ENCODE results near the gene DNAH2. TPM values are rescaled to one million over a fixed set of nuclear protein-coding genes. Genes with fewer than 3 reads are reported as not detected.

DNAH2 gene
- total and polyA plus RNA-seq, 4 donors = 1.5 to 14.0 (median 7.6) TPM

DNA sequence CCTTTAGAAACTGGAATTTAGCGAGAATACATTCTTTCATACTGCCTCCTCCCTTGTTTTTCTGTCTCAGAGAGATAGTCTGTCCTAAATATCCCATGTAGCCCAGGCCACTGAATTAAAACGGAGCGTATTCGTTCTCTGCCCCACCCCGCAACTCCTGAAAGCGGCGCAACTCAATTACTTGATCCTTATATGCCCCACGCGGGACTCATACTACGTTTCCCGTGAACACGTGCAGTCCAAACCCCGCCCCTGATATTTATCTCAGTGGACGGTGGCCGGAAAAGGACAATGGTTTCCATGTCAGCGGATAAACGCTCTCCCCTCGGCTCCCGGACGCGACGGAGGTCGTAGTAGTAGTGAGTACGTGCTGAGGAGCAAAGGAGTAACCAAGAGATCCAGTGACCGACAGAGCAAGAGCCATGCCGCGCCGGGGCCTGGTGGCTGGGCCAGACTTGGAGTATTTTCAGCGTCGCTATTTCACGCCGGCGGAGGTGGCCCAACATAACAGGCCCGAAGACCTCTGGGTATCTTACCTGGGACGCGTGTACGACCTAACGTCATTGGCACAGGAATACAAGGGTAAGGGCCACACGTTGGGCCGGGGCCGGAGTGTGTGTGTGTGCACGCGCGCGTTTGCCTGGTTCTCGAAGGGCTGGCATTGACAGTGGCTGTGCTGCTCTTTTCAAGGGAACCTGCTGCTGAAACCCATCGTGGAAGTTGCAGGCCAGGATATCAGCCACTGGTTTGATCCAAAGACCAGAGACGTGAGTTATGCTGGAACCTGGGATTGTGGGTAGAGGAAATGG, 140.4 kb downstream of the DNAH2 start, which contains the start of gene CYB5D1:
CYB5D1 (plus strand) TSS at position 291 of the 809 bp plus-strand sequence; CDS start at position 423, 132 bp downstream.
- peaks cover 5 to 37% (median 6%) of the 10 kb centered on the region in 5 donors for H3K4me1 ChIP-seq (ENCODE audit: control insufficient read depth in 5 of 5, insufficient read depth in 5 of 5, low read length in 5 of 5)
- no peaks in the 10 kb centered on the region for H3K9me3 ChIP-seq (ENCODE audit: control insufficient read depth in 4 of 4, insufficient read depth in 3 of 4, low read length in 3 of 4)
- DNase-seq (peak; percentile 93 to 97 (median 97)), ATAC-seq (ENCODE audit: insufficient read depth, low FRiP score) (peak; percentile 65)
- 2 to 4% methylated on average over 48 of the region's 48 CpGs for WGBS, 2 donors
- TF ChIP-seq, protein P1, sequence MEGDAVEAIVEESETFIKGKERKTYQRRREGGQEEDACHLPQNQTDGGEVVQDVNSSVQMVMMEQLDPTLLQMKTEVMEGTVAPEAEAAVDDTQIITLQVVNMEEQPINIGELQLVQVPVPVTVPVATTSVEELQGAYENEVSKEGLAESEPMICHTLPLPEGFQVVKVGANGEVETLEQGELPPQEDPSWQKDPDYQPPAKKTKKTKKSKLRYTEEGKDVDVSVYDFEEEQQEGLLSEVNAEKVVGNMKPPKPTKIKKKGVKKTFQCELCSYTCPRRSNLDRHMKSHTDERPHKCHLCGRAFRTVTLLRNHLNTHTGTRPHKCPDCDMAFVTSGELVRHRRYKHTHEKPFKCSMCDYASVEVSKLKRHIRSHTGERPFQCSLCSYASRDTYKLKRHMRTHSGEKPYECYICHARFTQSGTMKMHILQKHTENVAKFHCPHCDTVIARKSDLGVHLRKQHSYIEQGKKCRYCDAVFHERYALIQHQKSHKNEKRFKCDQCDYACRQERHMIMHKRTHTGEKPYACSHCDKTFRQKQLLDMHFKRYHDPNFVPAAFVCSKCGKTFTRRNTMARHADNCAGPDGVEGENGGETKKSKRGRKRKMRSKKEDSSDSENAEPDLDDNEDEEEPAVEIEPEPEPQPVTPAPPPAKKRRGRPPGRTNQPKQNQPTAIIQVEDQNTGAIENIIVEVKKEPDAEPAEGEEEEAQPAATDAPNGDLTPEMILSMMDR (IDR thresholded peaks at IDR 0.05; ENCODE audit: control extremely low read depth, extremely low read depth) = no peak
- H3K27ac ChIP-seq (ENCODE audit: low read depth in 1 of 2, low read length in 1 of 2) = peak within 1 kb of the TSS; percentile 87 to 90
- no peaks in the 10 kb centered on the region for H3K27me3 ChIP-seq (ENCODE audit: control insufficient read depth in 3 of 3, insufficient read depth in 3 of 3, low read length in 2 of 3)
- peak within 1 kb of the TSS; percentile 50 for H3K4me3 ChIP-seq
- H3K9ac ChIP-seq (ENCODE audit: insufficient read depth in 1 of 2, low read length in 2 of 2) = peak within 1 kb of the TSS; percentile 71 to 97
- H3K36me3 ChIP-seq (ENCODE audit: control insufficient read depth in 4 of 4, insufficient read depth in 4 of 4, low read length in 4 of 4) = peaks cover 0 to 16% (median 6%) of the 10 kb centered on the region in 4 donors

DNA sequence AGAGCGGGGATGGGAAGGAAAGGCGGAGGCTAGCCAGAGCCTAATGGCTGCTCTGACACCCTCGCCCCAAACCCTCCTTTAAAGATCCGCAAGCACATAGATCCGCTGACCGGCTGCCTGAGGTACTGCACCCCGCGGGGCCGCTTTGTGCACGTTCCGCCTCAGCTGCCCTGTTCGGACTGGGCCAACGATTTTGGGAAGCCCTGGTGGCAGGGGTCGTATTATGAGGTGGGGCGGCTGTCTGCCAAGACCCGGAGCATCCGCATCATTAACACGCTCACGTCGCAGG, 140.9 kb downstream of the DNAH2 start:
- ATAC-seq (ENCODE audit: insufficient read depth, low FRiP score) (no peak), DNase-seq (peak; percentile 47 to 51 (median 50))
- H3K4me3 ChIP-seq = peak overlapping the region; percentile 37
- TF ChIP-seq, protein P1 (IDR thresholded peaks at IDR 0.05; ENCODE audit: control extremely low read depth, extremely low read depth) = no peak
- peaks cover 5 to 38% (median 7%) of the 10 kb centered on the region in 5 donors for H3K4me1 ChIP-seq (ENCODE audit: control insufficient read depth in 5 of 5, insufficient read depth in 5 of 5, low read length in 5 of 5)
- H3K36me3 ChIP-seq (ENCODE audit: control insufficient read depth in 4 of 4, insufficient read depth in 4 of 4, low read length in 4 of 4) = peaks cover 0 to 16% (median 4%) of the 10 kb centered on the region in 4 donors
- 37 to 44% methylated on average over 20 of the region's 20 CpGs for WGBS, 2 donors
- H3K27me3 ChIP-seq (ENCODE audit: control insufficient read depth in 3 of 3, insufficient read depth in 3 of 3, low read length in 2 of 3) = no peaks in the 10 kb centered on the region
- peak overlapping the region; percentile 87 to 90 for H3K27ac ChIP-seq (ENCODE audit: low read depth in 1 of 2, low read length in 1 of 2)
- no peaks in the 10 kb centered on the region for H3K9me3 ChIP-seq (ENCODE audit: control insufficient read depth in 4 of 4, insufficient read depth in 3 of 4, low read length in 3 of 4)
- peak overlapping the region; percentile 71 to 97 for H3K9ac ChIP-seq (ENCODE audit: insufficient read depth in 1 of 2, low read length in 2 of 2)

DNA sequence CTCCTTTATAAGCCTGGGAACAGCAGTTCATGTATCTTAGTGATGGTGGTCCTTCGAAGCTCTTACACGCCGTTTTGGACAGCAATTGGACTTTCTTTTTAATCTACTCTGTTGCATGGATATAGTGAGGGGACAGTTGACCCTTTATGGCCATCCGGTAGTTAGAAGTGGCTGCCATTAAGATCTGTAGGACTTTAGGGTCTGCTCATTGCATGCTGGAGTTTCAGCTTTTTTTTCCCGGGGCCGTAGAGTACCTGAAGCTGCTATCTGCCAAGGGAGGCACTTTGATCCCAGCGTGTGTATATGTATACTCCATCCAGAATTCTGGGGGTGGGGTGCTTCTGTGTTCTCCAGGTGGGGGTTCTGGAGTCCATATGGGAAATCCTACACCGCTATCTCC, 141.5 kb downstream of the DNAH2 start:
- Histone ChIP-seq H3K9ac (ENCODE audit: insufficient read depth in 1 of 2, low read length in 2 of 2) (peak overlapping the region in 1 of 2 donors; percentile 71), H3K4me3 (no peak overlapping the region), H3K36me3 (ENCODE audit: control insufficient read depth in 4 of 4, insufficient read depth in 4 of 4, low read length in 4 of 4) (peaks cover 0 to 16% (median 3%) of the 10 kb centered on the region in 4 donors), H3K9me3 (ENCODE audit: control insufficient read depth in 4 of 4, insufficient read depth in 3 of 4, low read length in 3 of 4) (no peaks in the 10 kb centered on the region), H3K27ac (ENCODE audit: low read depth in 1 of 2, low read length in 1 of 2) (peak overlapping the region in 1 of 2 donors; percentile 90), H3K27me3 (ENCODE audit: control insufficient read depth in 3 of 3, insufficient read depth in 3 of 3, low read length in 2 of 3) (no peaks in the 10 kb centered on the region), H3K4me1 (ENCODE audit: control insufficient read depth in 5 of 5, insufficient read depth in 5 of 5, low read length in 5 of 5) (peaks cover 5 to 38% (median 7%) of the 10 kb centered on the region in 5 donors)
- DNase-seq (no peak), ATAC-seq (ENCODE audit: insufficient read depth, low FRiP score) (no peak)
- WGBS, 2 donors = 89 to 90% methylated on average over 8 of the region's 8 CpGs
- TF ChIP-seq, protein P1 (IDR thresholded peaks at IDR 0.05; ENCODE audit: control extremely low read depth, extremely low read depth) = no peak

Measured in lung (tissue), 12 donors.